GM12864 (cell line): Measurements from ENCODE around the gene ABCC3.
A peak's percentile ranks its signal among the peaks of the same experiment; 100 is the strongest.

Experiments used
- DNase-seq: peaks from one replicate; pipeline ENCODE4 v3.0.0-alpha.2; 2011; ENCODE audit warnings: low read depth
- H3K4me3 ChIP-seq: 2 replicates; pipeline ENCODE4 v1.5.1; 2011; ENCODE audit warnings: mild to moderate bottlenecking, low read depth, low read length, control low read depth
- CTCF ChIP-seq: IDR thresholded peaks from 2 replicates; pipeline ENCODE4 v1.5.1; 2011; ENCODE audit warnings: low read depth, mild to moderate bottlenecking, moderate library complexity, low read length, control low read depth, inconsistent platforms; ENCODE audit errors: missing control alignments

Gene ABCC3

GRCh38 chr17:50681263-50682200 is 46.9 kb downstream of the ABCC3 start:
- DNase-seq, result no peak
- TF ChIP-seq CTCF, result peak; percentile 21
- no peak overlapping the region for H3K4me3 ChIP-seq

GRCh38 chr17:50682441-50682840 is 47.8 kb downstream of the ABCC3 start:
- DNase-seq, result no peak
- no peak overlapping the region for H3K4me3 ChIP-seq
- TF ChIP-seq CTCF, result no peak

GRCh38 chr17:50682938-50683337 is 48.3 kb downstream of the ABCC3 start:
- no peak overlapping the region for H3K4me3 ChIP-seq
- TF ChIP-seq CTCF, result no peak
- DNase-seq, result no peak

- no peak for TF ChIP-seq CTCF
- DNase-seq, result no peak
- no peak overlapping the region for H3K4me3 ChIP-seq
Measured at GRCh38 chr17:50683434-50684287, 49.0 kb downstream of the ABCC3 start.

GRCh38 chr17:50684288-50684611 is 49.6 kb downstream of the ABCC3 start:
- no peak overlapping the region for H3K4me3 ChIP-seq
- no peak for TF ChIP-seq CTCF
- no peak for DNase-seq

- DNase-seq, result no peak
- no peak for TF ChIP-seq CTCF
- no peak overlapping the region for H3K4me3 ChIP-seq
Measured at GRCh38 chr17:50684612-50685333, 50.1 kb downstream of the ABCC3 start.
